ENCODE results near the gene TBC1D14.

Gene TBC1D14

GRCh38 chr4:6926681-6927478 is 17.3 kb downstream of the TBC1D14 start:
- in situ Hi-C loops (cut with MboI; ENCODE audit: low sequenced_read_pairs) = loop anchor here (25.0 kb wide), 1 partner anchor 1285 kb away; no protein-coding TSS in a partner anchor

- in situ Hi-C loops (cut with MboI; ENCODE audit: low sequenced_read_pairs) = loop anchor here (25.0 kb wide), 1 partner anchor 1284 kb away; no protein-coding TSS in a partner anchor
Measured at GRCh38 chr4:6928081-6928480, 18.5 kb downstream of the TBC1D14 start.

- in situ Hi-C loops (cut with MboI; ENCODE audit: low sequenced_read_pairs) = loop anchor here (25.0 kb wide), 1 partner anchor 1283 kb away; no protein-coding TSS in a partner anchor
Measured at GRCh38 chr4:6929339-6929811, 19.7 kb downstream of the TBC1D14 start.

DNA sequence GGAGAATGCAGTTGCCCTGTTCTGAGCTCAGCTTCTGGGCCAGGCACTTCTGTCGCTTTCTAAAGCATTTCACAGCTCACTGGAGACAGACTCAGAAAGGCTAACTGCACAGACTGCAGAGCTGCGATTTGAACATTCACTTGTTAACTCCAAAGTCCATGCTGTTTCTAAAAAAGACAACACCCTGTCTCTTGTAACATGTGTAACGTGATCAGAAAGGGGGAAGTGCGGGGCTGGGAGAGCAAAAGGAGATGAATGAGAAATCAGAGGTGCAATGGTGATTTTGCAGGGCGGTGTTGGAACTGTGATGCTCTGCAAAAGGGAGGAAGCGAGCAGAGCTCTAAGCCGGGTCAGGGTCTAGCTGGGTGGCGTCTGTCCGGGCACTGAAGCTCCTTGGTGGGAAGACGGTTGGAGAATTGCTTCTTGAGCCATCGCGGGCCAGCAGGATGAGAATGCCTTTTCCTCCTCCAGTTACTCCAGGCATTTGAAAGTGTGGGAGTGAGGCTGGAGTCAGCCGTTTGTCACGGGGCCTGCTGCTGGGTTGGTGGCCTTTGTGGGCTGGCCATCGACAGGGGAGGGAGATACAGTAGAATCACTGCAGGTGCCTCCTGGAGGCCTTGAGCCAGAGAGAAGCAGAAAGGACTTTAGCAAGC is 20.3 kb downstream of the TBC1D14 start:
- in situ Hi-C loops (cut with MboI; ENCODE audit: low sequenced_read_pairs) = loop anchor here (25.0 kb wide), 1 partner anchor 1282 kb away; no protein-coding TSS in a partner anchor

- in situ Hi-C loops (cut with MboI; ENCODE audit: low sequenced_read_pairs) = loop anchor here (25.0 kb wide), 1 partner anchor 1280 kb away; no protein-coding TSS in a partner anchor
Measured at GRCh38 chr4:6932475-6932874, 22.8 kb downstream of the TBC1D14 start.

DNA sequence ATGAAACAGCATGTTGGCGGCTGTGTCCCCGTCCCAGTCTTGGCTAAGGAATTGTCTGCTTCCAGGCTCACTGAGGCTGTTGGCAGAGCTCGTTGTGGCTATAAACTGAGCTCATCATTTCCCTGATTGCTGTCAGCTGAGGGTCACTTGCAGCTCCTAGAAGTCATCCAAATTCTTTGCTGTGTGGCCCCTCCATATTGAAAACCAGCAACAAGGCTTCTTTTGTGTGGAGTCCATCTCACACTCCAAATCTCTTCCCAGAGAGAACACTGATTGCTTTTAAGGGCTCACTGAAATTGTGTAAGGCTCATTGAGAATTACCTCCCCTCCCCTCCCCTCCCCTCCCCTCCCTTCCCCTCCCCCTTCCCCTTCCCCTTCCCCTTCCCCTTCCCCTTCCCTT is 23.3 kb downstream of the TBC1D14 start:
- in situ Hi-C loops (cut with MboI; ENCODE audit: low sequenced_read_pairs) = loop anchor here (25.0 kb wide), 1 partner anchor 1279 kb away; no protein-coding TSS in a partner anchor

GRCh38 chr4:6933691-6934430 is 24.2 kb downstream of the TBC1D14 start:
- in situ Hi-C loops (cut with MboI; ENCODE audit: low sequenced_read_pairs) = loop anchor here (25.0 kb wide), 1 partner anchor 1278 kb away; no protein-coding TSS in a partner anchor

GRCh38 chr4:6935965-6936364 is 26.3 kb downstream of the TBC1D14 start:
- in situ Hi-C loops (cut with MboI; ENCODE audit: low sequenced_read_pairs) = loop anchor here (25.0 kb wide), 1 partner anchor 1276 kb away; no protein-coding TSS in a partner anchor

- in situ Hi-C loops (cut with MboI; ENCODE audit: low sequenced_read_pairs) = loop anchor here (25.0 kb wide), 1 partner anchor 1275 kb away; no protein-coding TSS in a partner anchor
Measured at GRCh38 chr4:6937201-6937600, 27.6 kb downstream of the TBC1D14 start.

DNA sequence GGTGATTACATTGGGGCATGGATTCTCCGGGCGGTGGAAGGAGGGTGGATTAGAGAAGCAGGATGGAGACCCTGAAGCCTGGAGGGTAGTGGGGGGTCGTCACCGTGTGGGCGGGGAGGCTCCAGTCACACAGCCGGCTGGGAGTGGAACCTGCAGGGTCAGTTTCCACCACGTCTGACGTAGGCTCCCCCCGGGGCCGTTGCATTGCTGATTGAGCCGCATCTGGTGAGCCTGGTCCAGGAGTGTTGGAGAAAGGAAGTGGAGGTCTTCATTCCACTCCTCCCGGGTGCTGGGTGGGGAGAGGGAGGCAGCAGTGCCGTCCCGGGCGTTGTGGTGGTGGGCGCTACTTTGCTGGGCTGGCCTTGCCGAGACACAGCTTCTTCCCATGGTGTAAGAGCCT is 28.1 kb downstream of the TBC1D14 start:
- in situ Hi-C loops (cut with MboI; ENCODE audit: low sequenced_read_pairs) = loop anchor here (25.0 kb wide), 1 partner anchor 1275 kb away; no protein-coding TSS in a partner anchor

- in situ Hi-C loops (cut with MboI; ENCODE audit: low sequenced_read_pairs) = loop anchor here (25.0 kb wide), 1 partner anchor 1274 kb away; no protein-coding TSS in a partner anchor
Measured at GRCh38 chr4:6938237-6938636, 28.6 kb downstream of the TBC1D14 start.

- in situ Hi-C loops (cut with MboI; ENCODE audit: low sequenced_read_pairs) = loop anchor here (25.0 kb wide), 1 partner anchor 1274 kb away; no protein-coding TSS in a partner anchor
Measured at GRCh38 chr4:6938647-6939271, 29.1 kb downstream of the TBC1D14 start.

GRCh38 chr4:6939761-6940743 is 30.4 kb downstream of the TBC1D14 start:
- in situ Hi-C loops (cut with MboI; ENCODE audit: low sequenced_read_pairs) = loop anchor here (25.0 kb wide), 1 partner anchor 1272 kb away; no protein-coding TSS in a partner anchor

DNA sequence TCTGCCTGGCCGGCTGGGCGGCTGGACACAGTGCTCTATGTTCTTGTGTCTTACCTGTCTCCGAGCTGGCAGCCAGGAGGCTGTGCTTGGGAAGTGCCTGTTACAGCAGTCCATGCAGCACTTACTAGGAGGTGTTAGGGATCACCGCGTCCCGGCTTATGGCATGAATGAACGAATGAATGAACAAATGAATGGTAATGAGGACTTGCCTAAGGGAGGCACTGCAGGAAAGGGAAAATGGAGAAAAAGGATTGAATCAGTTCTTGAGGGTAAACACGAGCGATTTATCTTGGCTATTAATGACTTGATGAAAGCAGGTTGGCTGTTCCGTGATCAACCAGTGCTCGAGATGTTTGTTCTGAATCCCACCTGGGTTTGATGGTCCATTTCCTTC is 31.1 kb downstream of the TBC1D14 start:
- in situ Hi-C loops (cut with MboI; ENCODE audit: low sequenced_read_pairs) = loop anchor here (25.0 kb wide), 1 partner anchor 1272 kb away; no protein-coding TSS in a partner anchor

DNA sequence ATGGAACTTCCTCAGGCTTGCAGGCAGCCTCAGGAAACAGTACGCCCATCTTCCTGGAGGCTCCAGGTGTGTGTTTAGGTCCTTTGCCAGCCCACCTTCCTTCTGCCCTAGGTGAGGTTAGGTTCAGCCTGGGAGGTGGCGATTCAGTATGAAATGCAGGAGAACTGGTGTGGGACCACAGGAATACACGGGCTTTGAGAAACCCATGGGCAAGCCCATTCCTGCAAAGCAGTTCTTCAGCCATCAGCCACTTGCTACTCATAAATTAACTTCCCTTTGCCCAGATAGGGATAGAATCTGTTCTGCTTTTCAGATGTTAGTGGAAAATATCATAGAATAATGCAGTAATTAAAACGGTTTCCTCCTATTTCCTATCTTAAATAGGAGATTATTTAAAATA is 32.2 kb downstream of the TBC1D14 start:
- in situ Hi-C loops (cut with MboI; ENCODE audit: low sequenced_read_pairs) = loop anchor here (25.0 kb wide), 1 partner anchor 1271 kb away; no protein-coding TSS in a partner anchor

GRCh38 chr4:6942238-6942800 is 32.7 kb downstream of the TBC1D14 start:
- in situ Hi-C loops (cut with MboI; ENCODE audit: low sequenced_read_pairs) = loop anchor here (25.0 kb wide), 1 partner anchor 1270 kb away; no protein-coding TSS in a partner anchor

DNA sequence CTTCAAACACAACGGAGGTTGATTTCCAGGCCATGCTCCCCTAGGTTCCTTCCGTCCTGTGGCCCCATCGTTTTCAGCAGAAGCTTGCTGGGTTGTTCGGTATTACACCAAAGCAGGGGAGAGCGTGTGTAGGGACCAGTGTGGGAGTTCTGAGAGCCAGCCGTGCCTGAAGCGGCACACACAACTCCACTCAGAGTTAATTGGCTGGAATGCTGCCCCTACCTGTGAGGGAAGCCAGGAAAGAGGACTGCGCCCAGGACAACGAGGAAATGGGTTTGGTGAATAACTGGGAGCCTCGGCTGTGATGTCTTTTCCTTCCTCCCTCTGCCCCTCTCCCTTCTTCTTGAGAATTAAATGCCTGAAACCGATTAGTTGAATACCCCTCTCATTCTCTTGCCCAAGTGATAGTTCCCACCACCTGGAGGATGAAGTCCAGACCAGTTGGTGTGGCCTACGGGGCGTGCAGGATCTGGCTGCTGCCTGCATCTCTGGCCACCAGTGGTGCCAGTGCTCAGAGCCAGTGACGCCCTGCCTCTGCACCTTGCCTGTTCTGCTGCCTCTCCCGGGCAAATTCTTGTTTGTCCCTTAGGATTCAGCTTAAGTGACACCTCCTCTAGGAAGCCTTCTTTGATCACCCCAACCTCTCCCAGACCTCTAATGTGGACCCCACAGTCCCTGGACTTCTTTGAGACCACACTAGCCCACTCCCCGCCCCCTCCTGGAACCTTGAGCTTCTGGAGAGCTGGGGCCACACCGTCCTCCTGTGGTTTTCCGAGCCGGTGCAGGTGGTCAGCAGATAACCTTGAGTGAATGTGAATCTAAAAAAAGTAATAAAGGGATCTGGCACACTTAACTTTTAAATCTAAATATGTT is 33.6 kb downstream of the TBC1D14 start:
- in situ Hi-C loops (cut with MboI; ENCODE audit: low sequenced_read_pairs) = loop anchor here (25.0 kb wide), 1 partner anchor 1269 kb away; no protein-coding TSS in a partner anchor
